ENCODE results near the gene HIRA.
"Not testable (repeated sequence)": the region's sequence is repeated elsewhere in the genome, so short reads cannot be mapped to it uniquely, and the experiment has no call there.

Gene HIRA

DNA sequence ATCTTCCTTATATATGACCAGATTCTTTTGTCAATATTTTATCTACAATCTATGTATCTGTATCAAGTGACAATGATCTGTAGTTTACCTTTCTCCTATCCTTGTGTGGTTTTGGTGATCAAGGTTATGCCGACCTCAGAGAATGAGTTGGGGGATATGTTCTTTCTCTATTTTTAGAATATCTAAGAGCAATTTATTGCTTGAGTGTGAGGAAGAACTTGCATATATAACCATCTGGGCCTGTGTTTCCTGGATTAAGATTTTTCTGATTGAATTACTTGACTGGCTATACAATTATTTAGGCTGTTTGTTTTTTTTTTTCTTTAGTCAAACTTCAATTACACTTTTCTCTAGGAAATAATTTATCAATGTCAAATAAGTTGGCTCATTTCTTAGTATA is 30.0 kb upstream of the HIRA start:
- no peak for DNase-seq

DNA sequence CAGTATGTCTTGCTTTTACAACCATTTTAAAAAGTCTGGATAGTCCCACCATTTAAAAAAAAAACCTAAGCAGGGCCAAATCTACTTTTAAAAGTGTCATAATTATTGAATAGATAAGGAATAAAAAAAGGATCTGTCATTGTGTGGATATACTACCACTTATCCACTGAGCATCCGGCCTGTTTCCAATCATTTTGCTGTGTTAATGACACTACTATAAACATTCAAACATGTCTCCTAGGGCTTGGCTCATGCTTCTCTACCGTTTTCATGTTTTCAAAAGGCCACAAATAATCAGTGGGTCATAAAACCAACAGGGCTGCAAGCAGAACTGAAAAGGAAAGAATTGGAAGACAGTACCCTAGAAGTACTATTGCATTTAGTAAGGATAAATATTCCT is 28.5 kb upstream of the HIRA start:
- no peak for DNase-seq

DNA sequence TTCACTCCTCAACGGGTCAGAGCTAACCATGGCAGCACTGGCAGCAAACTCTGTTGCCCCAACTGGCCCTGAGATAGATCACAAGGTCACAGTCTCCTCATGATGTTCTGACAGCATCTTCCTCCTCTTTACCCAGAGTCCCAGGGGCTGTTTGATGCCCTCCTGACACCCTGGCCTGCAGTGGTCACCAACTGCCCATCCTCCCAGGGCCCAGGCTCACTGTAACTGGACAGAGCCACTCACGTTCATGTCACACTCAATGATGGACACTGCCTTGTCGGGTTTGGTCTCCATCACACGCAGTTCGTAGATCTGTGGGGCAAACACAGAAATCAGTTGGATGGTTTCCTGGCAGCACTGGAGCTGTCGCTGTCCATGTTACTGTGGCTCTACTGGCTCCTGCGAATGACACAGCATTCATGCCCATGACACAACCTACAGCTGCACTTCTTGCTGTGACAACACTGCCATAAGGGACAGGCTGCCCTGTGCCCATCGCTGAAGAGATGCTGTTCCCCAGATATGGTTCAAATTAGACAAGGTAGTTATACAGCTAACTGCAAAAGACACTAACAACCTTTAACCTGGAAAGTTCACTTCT is 26.4 kb upstream of the HIRA start:
- no peak for DNase-seq

DNA sequence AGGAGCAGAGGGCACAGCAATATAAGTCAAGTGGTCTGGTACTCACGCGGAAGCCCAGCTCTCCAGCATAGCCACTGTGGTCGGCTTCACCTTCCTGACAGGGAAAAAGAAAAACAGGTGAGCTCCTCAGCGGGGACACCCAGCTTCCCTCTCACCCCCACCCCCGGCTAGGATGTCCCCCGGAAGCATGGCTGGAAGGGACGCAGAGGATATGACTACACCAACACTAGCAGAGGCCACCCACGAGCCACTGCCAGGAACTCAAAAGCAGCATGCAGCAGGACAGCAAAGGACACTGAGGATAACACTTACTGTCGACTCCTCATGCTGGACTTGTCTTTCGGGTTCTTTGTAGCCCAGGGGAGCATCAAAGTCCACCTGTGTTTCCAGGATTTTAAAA is 25.0 kb upstream of the HIRA start:
- DNase-seq = no peak

DNA sequence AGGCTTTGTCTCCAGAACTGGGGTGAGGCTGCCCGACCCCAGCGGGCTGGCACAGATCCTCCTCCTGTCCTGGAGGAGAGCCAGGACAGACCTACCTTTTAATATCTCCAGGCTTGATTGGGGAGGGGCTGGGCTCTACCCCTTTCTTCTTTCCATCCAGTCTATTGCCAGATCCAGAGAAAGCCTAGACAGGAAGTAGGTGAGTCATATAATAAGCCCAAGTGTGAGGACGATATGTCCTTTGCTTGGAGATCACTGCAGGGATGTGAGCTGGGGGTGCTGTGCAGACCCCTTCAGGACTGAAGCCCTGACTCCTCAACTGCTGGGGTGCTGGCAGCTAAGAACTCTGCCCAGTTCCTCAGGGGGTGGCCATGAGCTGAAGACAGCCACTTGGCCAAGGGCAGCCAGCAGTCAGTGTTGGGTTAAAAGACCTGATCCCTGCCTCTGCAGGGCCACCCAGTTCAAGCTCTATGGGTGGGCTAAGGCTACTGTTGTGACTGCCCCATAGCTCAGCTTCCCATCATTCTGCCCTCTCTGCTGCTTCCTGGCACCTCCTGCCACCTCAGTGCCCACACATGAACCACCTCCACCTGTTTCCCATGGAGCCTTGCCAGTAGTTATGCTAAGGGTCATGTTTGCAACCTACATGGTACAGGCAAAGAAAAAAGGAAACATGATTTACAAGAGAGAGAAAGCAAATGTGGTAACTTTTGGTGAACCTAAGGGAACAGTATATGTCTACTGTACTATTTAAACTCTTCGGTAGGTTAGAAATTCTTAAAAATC is 24.2 kb upstream of the HIRA start:
- DNase-seq = no peak

DNA sequence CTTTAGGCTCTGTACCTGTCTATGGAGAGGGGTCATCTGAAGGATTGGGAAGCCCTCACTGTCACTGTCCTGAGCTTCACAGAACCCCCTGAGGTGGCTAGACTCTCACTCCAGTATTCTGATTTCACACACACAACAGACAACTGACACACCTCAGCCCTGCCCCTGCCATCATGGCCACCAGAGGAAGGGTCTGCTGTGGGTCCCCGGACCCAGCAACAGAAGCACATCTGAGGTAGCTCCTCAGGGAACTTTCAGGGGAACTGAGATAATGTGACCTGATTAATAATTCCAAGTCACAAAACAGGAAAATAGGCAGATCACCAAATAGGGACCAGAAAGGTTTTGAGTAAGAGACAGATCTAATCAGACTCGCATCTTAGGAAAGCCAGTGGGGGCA is 23.5 kb upstream of the HIRA start:
- no peak for DNase-seq

DNA sequence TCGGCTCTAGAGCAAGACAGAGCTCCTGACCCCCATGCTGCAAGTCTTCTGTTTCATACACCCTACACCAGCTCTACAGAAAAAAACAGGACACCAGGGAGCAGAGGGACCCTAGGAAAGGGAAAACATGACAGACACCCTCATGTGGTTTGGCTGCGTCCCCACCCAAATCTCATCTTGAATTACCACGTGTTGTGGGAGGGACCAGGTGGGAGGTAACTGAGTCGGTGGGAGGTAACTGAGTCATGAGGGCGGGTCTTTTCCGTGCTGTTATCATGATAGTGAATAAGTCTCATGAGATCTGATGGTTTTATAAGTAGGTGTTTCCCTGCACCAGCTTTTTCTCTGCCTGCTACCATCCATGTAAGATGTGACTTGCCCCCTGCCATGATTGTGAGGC is 22.6 kb upstream of the HIRA start:
- no peak for DNase-seq

DNA sequence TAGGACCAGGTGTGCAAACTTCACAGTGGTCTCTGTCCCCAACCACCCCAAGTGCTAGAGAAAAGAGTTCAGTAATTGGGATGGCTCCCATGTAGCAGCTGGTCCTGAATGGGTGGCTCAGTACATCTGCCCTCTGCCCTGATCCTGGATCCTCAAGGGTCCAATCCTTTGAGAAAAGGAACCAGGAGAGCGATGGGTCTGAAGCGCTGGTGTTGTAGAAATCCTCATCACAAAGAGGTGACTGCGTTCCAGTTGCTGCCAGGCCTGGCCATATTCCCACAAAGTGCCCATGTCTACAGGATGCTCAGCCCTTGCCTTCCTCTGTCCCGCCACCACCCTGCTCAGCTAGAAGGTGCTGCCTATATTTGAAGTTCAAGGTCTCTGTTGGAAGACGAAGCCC is 22.2 kb upstream of the HIRA start:
- no peak for DNase-seq

DNA sequence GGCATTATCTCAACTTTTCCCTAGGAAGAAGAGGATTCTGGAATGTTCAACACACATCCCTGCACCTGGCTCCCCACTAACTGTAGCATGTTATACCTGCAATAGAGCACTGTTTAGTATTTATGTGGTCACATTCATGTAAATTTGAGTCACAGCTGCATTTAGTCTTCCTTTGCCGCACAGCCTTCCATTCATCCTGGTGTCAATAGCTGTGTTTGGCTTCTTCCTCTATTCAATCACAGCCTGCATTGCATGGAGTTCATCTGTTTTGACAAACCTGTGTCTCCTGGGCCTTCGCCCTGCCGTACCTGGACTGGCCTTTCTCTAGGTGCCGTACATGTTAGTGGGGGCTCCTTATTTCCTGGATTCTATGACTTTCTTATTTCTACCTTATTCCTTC is 20.0 kb upstream of the HIRA start:
- DNase-seq = no peak

DNA sequence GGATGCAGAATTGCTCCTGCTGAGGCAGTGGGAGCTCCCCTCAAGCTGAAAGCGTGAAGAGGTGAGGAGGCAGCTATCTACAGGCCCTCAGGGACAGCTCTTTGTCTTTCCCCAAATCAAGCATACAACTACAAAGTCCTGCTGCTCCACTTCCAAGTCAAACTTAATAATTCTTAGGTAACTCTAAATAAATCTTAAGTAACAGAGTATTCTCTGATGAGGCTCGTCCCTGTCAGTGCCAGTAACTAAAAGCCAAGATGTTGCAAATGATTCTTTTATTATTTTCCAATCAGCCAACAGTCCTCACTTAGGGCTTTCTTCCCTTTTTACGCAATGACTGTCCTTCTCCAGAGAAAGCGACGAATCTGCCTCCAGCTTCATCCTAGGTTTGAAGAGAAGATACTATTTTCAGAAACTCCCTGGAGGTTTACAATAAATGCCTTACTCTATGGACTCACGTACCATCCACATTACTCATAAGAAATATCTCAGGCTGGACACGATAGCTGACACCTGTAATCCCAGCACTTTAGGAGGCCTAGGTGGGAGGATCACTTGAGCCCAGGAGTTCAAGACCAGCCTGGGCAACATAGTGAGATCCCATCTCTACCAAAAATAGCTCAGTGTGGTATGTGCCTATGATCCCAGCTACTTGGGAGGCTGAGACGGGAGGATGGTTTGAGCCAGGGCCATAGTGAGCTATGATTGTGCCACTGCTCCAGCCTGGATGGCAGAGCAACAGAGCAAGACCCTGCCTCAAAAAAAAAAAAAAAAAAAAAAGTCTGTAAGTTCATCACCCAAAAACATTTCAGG is 19.0 kb upstream of the HIRA start:
- no peak for DNase-seq

DNA sequence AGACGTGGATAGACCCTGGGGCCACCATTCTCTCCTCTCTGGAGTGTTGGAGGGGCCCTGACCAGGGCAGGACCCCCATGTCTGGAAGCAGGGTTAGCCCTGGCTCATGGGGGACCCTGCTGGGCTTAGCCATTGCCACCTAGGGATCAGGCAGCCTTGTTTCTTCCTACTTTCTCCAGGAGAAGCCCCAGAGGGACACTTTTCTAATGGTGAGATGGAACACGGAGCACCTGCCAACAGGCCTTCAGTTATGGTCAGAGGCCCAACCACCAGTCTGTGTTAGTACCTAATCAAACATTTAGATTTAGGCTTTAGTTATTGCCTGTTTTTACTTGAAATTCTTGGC is 17.9 kb upstream of the HIRA start:
- no peak for DNase-seq

DNA sequence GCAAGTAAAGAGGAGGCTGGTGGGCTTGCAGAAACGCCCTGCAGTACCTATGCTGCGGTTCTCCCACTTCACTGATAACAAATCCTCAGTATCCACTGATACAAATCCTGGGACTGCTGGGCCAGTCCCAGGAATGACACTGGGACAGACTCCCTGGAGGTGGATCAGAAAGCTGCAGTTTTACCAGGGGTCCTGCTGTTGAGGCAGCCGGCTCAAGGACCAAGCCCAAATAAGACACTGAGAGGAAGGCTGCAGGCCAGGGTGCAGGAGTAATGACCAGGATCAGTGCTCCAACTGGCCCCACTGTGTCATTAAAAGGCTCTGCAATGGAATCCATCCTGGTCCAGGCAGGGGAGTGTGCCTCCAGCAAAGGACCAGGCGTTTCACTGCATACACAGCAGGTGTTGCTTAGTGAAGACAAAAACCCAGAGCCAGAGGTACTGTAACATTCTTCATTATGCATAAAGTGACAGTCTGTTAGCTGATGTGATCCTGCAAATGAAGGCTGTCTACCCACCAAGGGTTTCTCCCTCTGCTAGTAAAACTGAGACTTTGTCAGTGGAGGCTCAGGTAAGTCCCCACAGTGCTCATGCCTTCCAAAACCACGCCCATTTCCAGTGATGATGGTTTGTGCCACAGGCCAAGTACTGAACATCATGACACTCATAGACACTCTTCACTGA is 17.3 kb upstream of the HIRA start:
- DNase-seq = no peak

DNA sequence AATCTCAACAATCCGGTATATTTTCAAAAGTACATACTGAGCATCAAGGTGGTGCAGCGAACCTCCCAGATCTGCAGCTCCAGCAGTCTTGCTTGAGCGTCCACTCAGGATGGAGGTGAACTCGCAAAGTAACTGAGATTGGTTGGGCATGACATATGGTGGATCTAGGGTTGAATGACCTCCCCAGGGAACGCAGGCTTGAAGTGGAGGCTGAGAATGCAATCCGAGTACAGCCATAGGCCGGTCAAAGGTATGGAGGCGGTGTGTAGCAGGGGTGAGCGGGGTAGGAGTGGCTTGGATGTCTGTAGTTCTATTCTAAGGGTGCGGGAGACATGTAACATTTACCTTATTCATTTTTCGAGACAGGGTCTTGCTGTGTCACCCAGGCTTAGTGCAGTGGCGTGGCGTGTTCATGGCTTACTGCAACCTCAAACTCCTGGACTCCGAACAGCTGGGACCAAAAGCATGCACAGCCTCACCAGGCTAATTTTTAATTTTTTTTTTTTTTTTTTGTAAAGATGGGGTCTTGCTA is 16.6 kb upstream of the HIRA start:
- DNase-seq = no peak

DNA sequence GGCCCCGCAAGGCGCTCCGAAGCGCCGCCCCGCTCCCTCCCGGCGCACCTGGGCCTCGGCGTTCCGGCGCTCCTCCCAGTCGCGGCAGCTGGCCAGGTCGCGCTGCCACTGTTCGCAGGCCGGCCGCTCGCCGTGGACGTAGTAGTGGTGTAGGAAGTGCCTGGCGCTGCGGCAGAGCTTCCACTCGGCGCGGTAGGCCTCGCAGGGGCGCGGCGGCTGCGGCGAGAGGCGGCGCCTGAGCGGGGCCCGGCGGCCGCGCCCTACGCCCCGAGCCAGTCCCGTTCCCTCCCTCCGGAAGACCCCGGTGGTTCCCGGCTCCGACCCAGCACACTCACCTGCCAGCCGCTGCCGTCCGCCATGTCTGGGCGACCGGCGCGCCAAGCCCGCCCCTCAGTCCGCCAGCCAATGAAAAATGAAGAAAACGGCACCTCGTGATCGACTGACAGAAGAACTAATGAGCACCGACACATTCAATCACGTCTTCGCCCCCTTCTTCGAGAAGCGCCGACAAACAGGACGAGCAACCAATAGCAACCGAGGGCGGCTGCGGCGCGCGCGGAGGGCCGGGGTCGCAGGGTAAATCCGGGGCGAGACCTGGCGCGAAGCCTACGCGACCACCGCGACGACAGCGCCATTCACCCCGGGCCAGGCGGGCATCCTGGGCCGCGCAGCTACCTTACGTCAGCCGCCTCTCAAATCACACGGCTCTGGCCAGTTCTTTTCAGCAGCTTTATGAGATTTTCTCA is 16.0 kb upstream of the HIRA start, which contains the start of gene C22orf39:
C22orf39 (minus strand) TSS at position 382 of the 746 bp plus-strand sequence; CDS start at position 359, 23 bp downstream.
- peak; percentile 92 for DNase-seq

DNA sequence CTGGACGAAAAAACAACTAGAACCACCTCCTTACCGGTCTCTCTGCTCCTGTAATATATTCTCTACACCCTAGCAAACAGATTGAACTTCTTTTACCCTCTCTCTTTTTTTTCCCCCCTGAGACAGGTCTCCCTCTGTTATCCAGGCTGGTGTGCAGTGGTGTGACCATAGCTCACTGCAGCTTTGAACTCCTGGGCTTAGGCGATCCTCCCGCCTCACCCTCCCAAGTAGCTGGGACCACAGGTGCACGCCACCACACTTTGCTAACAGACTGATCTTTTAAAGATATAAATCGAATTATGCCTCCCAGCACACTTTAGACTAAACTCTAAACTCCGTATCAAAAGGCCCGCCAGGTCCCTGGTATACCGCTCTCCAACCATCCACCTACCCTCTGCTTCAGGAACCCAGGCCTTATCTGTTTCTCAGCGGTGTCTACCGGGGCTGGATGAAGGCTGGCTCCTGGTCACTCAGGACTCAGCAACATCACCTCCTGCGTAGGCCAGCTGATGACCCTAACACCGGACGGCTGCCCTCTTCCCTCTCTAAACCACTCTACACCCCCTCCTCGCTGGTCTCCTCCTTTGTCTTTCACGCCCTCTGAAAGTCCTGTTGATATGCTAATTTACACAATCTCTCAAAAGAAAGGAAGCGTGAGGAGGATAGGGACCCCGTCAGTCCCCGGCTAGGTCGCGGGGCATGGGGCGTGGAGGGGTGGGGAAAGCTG is 15.2 kb upstream of the HIRA start:
- no peak for DNase-seq

DNA sequence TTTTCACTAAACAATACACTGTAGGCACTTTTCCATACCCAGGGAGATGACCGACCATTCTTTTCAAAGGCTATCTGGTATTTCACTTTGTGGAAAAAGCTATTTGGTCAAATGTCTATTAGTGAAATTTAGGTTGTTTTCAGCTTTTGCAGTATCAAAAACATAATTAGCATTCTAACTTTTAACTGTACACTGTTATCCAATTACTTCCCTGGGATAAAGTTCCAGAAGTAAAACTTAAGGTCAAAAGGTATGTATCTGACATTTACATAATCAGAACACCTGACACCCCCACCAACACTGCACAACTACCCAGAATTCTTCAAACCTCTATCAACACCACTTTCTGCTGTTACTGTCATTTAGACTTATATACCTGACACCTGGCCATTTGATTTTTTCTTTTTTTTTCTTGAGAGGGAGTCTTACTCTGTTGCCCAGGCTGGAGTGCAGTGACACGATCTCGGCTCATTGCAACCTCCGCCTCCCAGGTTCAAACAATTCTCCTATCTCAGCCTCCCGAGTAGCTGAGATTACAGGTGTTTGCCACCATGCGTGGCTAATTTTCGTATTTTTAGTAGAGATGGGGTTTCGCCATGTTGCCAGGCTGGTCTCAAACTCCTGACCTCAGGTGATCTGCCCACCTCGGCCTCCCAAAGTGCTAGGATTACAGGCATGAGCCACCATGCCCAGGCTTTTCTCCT is 13.9 kb upstream of the HIRA start:
- DNase-seq = not testable (repeated sequence)

DNA sequence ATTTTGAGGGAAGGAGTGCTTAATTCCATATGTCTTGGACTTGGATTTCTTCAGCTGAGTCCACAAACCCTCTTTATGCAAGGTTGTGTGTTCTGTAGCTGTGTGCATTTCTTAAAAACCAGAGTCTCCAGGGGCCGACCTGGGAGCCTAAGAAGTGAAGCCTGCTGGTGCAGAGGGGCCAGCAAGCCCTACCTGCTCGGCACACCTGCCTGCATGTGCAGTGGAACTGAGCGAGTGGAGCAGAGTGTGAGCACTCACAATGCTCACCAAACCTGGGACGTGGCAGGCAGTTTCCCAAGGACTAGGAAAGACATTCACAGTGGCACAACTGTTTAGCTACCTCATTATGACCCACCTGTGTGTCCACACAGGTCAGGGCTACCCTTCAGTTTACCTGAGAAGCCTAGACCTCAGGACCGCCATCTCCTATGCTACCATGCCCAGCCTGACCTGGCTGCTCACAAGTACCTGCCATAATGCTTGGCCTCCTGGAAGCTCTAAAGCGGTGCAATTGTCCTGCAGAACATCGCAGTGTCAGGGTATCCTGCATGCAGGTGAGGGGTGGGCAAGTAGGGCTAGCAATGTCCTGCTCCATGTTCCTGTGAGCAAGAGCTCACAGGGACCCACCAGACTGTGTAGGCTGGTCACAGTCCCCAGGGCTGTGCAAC is 12.1 kb upstream of the HIRA start:
- no peak for DNase-seq

DNA sequence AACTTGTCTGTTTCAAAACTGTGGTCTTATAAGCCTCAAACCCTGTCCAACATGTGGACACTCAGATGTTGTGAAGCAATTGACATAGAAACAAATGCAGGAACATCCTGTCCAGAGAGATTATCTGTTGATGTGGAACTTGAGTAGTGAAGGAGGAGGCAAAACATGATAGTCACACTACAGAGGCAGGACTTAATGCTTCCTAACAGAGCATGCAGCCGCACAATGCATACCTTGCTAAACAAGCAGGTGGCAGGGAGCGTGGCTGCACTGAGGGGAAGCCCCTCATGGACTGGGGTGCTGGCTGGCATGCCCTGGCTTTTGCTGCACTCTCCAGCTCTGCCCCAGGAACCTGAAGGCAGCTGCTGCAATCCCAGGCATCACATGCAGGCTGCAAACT is 10.6 kb upstream of the HIRA start:
- no peak for DNase-seq

DNA sequence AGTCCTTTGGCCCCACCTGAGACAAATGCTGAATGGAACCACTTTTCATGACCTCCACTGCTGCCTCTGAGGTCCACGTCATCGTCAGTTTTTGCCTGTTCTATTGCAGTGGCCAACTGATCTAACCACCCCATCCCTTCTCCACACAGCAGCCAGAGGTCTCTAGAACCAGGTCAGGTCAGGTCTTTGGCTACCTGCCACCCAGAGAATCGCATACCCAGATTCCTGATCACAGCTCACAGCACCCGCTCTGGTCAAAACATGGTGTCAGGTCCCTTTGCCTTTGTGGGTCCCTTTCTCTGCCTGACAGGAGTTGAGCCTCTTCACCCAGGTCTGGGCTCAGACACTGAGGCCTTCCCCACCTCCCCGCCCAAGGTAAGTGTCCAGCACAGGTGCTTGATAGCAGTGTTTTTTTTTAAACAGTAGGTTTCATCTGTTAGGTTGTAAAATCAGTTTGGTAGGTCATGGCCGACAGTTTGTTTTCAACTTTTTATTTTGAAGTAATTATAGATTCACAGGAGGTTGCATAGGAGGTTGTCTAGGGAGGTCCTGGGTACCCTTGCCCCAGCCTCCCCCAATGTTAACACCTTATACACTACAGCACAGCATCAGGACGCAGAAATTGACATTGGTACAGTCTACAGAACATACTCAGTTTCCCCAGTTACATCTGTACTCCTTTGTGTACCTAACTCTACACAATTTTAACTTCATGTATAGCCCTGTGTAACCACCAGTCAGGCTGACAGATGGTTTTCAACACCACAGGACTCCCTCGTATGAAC is 9.1 kb upstream of the HIRA start:
- DNase-seq = no peak

DNA sequence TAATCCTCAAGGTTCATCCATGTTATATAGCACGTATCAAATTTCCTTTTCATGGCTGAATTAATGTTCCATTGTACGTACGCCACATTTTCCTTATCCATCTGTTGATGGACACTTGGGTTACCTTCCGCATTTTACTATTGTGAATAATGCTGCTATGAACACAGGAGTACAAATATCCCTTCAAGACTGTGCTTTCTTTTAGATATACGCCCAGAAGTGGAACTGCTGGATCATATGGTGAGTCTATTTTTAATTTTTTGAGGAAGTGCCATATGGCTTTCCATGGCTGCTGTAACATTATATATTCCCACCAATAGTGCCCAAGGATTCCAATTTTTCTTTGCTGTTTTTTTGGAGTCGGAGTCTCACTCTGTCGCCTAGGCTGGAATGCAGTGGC is 6.8 kb upstream of the HIRA start:
- no peak for DNase-seq
